ENCODE results near the gene SNHG17. TPM values are rescaled to one million over a fixed set of nuclear protein-coding genes. Genes with fewer than 3 reads are reported as not detected.

The SNHG17 gene
- total and polyA plus RNA-seq, 2 donors from 2014 or later, result 19.7 to 33.2 TPM

DNA sequence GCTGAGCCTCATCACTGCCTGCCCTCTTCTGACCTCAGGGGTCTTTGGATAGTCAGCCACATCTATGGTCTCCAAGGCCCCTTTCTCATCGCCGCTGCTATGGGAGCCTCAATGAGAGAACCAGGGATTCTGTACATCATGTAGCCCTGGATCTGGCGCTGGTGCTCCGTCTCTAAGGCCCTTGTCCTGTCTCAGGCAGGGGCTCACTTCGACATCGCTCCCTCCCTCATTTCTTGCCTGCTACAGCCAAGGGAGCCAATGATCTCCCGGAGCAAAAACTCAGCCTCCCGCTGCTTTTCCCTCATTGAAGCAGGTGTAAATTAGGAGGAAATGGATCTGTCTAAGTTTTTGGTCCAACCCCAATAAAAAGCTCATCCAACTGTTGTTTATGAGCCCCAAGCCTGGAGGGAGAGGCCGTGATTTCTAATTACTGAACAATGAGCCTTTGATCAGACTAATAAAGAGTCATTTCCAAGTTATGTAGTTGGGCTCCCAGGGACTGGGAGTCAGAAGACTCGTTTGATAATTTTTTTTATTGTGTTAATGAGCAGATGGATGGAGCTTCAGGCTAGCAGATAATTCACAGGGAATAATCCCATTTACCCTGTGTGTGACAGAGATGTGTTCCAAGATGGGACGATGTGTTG is 58.0 kb downstream of the SNHG17 start:
- TF ChIP-seq CTCF (IDR thresholded peaks at IDR 0.05; ENCODE audit: borderline replicate concordance, extremely low read depth, insufficient read depth), result no peak
- Histone ChIP-seq H3K9ac (ENCODE audit: low read length in 3 of 3) (no peak overlapping the region), H3K27ac (ENCODE audit: low read depth in 2 of 2, low read length in 2 of 2) (no peak overlapping the region), H3K36me3 (ENCODE audit: control insufficient read depth in 2 of 3, insufficient read depth in 3 of 3, low read length in 3 of 3) (no peaks in the 10 kb centered on the region), H3K27me3 (ENCODE audit: control insufficient read depth, insufficient read depth, low read length) (no peaks in the 10 kb centered on the region), H3K4me1 (ENCODE audit: control insufficient read depth in 2 of 3, insufficient read depth in 2 of 3, low read depth in 1 of 3, low read length in 3 of 3) (no peaks in the 10 kb centered on the region), H3K9me3 (ENCODE audit: control insufficient read depth in 2 of 3, insufficient read depth in 1 of 3, low read length in 3 of 3) (no peaks in the 10 kb centered on the region), H3K4me3 (ENCODE audit: low read length in 3 of 3) (no peak overlapping the region)
- intact Hi-C loops (cut with DNase I), result no loop called here
- DNase-seq (no peak), FAIRE-seq (no peak)

DNA sequence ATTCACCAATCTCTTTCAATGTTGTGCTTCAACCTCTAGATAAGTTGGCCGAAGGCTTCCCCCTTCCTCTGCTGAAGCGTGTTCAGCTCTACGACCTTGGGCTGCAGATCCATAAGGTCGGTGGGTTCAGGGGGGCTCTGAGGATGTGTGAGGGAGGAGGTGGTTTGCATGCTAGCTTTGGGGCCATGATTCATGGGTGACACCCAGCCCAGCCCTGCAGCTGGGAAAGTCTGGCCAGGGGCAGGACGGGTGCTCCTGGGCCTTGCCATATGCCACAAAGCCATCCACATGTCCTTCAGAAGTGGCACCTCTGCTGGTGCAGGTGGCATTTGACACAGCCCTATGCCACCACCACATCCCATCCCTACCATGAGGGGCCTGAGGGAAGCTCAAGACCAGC is 61.2 kb downstream of the SNHG17 start:
- no peak overlapping the region for H3K4me3 ChIP-seq (ENCODE audit: low read length in 3 of 3)
- no peak for DNase-seq
- H3K36me3 ChIP-seq (ENCODE audit: control insufficient read depth in 2 of 3, insufficient read depth in 3 of 3, low read length in 3 of 3), result no peaks in the 10 kb centered on the region
- H3K9me3 ChIP-seq (ENCODE audit: control insufficient read depth in 2 of 3, insufficient read depth in 1 of 3, low read length in 3 of 3), result no peaks in the 10 kb centered on the region
- H3K4me1 ChIP-seq (ENCODE audit: control insufficient read depth in 2 of 3, insufficient read depth in 2 of 3, low read depth in 1 of 3, low read length in 3 of 3), result no peaks in the 10 kb centered on the region
- no peak overlapping the region for H3K27ac ChIP-seq (ENCODE audit: low read depth in 2 of 2, low read length in 2 of 2)
- H3K27me3 ChIP-seq (ENCODE audit: control insufficient read depth, insufficient read depth, low read length), result no peaks in the 10 kb centered on the region
- H3K9ac ChIP-seq (ENCODE audit: low read length in 3 of 3), result no peak overlapping the region
- intact Hi-C loops (cut with DNase I), result no loop called here
- no peak for FAIRE-seq
- no peak for TF ChIP-seq CTCF (IDR thresholded peaks at IDR 0.05; ENCODE audit: borderline replicate concordance, extremely low read depth, insufficient read depth)

DNA sequence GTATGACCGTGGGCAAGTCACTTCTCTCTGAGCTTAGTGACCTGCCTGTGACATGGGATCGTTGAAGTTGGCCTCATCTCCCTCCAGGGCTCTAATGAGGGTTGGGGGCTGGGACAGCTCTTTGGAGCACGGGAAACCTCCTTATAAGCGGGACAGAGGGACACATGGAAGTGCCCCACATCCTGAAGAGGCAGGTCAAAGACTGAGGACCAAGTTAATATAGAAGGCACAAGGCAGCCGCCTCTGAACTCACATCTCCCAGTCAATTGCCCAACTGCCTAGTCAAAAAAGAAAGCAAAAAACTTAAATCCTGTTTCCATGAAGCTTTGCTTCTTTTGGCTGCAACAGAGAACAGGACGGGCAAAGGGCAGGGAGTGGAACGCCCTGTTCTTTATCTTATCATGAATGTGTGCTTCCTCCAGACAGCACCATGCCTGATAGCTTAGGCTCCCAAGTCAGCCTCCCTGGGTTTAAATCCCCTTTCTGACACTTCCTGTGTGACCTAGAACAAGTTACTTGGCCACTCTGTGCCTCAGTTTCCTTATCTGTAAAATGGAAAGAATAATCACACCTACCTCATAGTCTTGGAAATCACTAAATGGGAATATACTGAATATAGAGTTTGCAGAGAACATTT is 61.8 kb downstream of the SNHG17 start:
- Histone ChIP-seq H3K4me1 (ENCODE audit: control insufficient read depth in 2 of 3, insufficient read depth in 2 of 3, low read depth in 1 of 3, low read length in 3 of 3) (no peaks in the 10 kb centered on the region), H3K27me3 (ENCODE audit: control insufficient read depth, insufficient read depth, low read length) (no peaks in the 10 kb centered on the region), H3K36me3 (ENCODE audit: control insufficient read depth in 2 of 3, insufficient read depth in 3 of 3, low read length in 3 of 3) (no peaks in the 10 kb centered on the region), H3K9me3 (ENCODE audit: control insufficient read depth in 2 of 3, insufficient read depth in 1 of 3, low read length in 3 of 3) (no peaks in the 10 kb centered on the region), H3K4me3 (ENCODE audit: low read length in 3 of 3) (no peak overlapping the region), H3K27ac (ENCODE audit: low read depth in 2 of 2, low read length in 2 of 2) (peak overlapping the region in 1 of 2 donors; percentile 43), H3K9ac (ENCODE audit: low read length in 3 of 3) (no peak overlapping the region)
- TF ChIP-seq CTCF (IDR thresholded peaks at IDR 0.05; ENCODE audit: borderline replicate concordance, extremely low read depth, insufficient read depth), result no peak
- intact Hi-C loops (cut with DNase I), result no loop called here
- no peak for FAIRE-seq
- DNase-seq, result no peak
